PFSK-1 (cell line): Measurements from ENCODE around the gene GDF9.

Experiments used
- POLR2AphosphoS5 ChIP-seq: IDR thresholded peaks from 2 replicates; pipeline ENCODE4 v1.6.1; 2012; ENCODE audit warnings: low read depth, mild to moderate bottlenecking, control low read depth, low read length, moderate library complexity
- SIN3A ChIP-seq: IDR thresholded peaks from 2 replicates; pipeline ENCODE4 v1.6.1; 2012; ENCODE audit warnings: mild to moderate bottlenecking, low read length, moderate library complexity, borderline replicate concordance; ENCODE audit not compliant: insufficient read depth
- TF ChIP-seq, protein P1 (sequence below), 2 experiments: IDR thresholded peaks; 2 replicates each; pipeline versions ENCODE4 v1.6.1 to v1.8.0; 2011 to 2012; ENCODE audit warnings: low read depth in 2 of 2, low read length in 2 of 2, control low read depth in 1 of 2, inconsistent platforms in 1 of 2, mild to moderate bottlenecking in 1 of 2, moderate library complexity in 1 of 2; ENCODE audit not compliant: insufficient read depth in 1 of 2

- TF ChIP-seq POLR2AphosphoS5 (no peak), SIN3A (no peak)
- TF ChIP-seq, protein P1, sequence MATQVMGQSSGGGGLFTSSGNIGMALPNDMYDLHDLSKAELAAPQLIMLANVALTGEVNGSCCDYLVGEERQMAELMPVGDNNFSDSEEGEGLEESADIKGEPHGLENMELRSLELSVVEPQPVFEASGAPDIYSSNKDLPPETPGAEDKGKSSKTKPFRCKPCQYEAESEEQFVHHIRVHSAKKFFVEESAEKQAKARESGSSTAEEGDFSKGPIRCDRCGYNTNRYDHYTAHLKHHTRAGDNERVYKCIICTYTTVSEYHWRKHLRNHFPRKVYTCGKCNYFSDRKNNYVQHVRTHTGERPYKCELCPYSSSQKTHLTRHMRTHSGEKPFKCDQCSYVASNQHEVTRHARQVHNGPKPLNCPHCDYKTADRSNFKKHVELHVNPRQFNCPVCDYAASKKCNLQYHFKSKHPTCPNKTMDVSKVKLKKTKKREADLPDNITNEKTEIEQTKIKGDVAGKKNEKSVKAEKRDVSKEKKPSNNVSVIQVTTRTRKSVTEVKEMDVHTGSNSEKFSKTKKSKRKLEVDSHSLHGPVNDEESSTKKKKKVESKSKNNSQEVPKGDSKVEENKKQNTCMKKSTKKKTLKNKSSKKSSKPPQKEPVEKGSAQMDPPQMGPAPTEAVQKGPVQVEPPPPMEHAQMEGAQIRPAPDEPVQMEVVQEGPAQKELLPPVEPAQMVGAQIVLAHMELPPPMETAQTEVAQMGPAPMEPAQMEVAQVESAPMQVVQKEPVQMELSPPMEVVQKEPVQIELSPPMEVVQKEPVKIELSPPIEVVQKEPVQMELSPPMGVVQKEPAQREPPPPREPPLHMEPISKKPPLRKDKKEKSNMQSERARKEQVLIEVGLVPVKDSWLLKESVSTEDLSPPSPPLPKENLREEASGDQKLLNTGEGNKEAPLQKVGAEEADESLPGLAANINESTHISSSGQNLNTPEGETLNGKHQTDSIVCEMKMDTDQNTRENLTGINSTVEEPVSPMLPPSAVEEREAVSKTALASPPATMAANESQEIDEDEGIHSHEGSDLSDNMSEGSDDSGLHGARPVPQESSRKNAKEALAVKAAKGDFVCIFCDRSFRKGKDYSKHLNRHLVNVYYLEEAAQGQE (IDR thresholded peaks at IDR 0.05; ENCODE audit: insufficient read depth in 1 of 2, low read depth in 2 of 2, low read length in 2 of 2) = no peak
These were observed 35.0 kb downstream of the GDF9 start for GRCh38 chr5:132831095-132831860.
